Inflammatory macrophage treated with lipopolysaccharide for 4 hours (primary cell): ENCODE data around the gene SLC35F4.
"Not testable (repeated sequence)": the region's sequence is repeated elsewhere in the genome, so short reads cannot be mapped to it uniquely, and the experiment has no call there.

Experiments used
- DNase-seq: peaks from one replicate; pipeline ENCODE4 v3.0.0-alpha.2; 2020

Gene SLC35F4

DNA sequence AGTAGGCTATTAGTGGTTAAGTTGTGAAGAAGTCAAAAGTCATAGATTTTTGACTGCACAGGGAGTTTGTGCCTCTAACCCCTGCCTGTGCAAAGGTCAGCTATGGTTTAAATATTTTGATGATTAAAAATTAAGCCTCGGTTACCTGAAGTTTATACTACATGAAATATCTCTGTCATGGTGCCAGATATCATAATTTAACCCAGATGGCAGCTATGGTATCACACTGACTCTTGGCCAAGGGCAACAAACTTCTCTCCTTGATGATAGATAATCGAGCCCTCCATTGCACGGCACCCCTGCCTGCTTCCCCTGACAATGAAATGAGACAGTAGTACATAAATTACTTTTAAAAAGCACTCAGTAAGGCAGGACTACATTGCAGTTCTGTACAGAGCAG lies 80.8 kb downstream of the SLC35F4 start:
- DNase-seq, result no peak

DNA sequence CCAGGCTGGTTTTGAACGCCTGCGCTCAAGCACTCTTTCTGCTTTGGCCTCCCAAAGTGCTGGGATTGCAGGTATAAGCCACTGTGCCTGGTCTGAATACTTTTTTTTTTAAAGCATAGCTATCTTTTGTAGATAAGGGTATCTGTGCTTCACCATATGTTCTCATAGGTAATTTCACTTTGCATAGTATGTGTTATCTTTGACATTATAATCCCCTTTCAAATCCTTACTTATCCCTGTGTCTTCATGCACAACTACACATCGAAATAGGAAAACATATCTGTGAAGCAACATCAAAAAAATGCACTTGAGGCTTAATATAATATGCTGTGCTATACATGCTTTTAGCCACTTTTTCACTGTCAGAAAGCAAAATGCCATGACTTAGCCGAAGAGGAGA lies 94.1 kb downstream of the SLC35F4 start:
- DNase-seq, result no peak

DNA sequence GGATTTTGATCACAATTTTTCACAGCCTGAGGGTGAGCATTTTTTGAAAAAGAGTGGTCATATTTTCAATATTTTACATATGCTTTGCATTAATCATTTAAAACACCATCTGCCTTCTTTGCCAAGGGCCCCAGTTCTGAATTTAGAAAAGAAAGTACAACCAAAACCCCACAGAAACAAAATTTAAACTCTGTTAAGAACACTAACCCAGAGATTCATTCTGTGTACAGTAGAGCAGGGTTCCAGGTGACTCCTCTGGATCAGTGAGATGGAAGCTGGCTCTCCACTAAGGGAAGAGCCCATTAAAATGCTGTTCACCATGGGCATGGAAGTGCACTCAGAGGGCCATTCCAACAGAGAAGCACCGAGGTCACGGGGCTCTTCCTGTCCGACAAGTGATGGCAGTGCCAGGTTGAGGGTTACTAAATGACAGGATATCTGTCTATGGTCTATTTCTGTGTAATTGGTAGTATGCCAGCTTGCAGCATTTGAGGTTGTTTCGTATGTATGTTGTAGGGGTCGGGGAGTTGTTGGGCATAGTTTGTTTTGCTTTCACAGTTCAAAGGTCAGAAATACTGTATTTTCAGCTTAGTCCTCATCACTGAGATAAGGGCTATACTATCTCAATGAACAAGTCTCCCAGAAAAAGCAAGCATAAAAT lies 95.9 kb downstream of the SLC35F4 start:
- no peak for DNase-seq

DNA sequence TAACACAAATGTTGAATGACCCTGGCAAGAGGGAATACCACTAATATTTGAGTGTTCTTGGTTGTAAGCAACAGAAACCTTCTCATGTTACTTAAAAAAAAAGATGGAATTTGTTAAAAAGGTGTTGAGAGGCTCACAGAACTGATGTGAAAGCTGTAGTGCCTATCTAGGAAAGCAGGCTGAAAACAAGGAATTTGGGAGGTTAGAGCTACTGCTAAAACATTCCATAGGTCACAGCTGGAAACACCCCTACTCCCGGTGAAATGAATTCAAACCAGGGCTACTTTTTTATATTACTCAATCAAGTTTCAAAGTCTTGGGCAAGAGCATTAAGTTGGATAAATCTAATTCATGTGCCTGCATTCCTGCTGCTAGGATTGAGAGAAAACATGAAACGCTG lies 104.1 kb downstream of the SLC35F4 start:
- no peak for DNase-seq

DNA sequence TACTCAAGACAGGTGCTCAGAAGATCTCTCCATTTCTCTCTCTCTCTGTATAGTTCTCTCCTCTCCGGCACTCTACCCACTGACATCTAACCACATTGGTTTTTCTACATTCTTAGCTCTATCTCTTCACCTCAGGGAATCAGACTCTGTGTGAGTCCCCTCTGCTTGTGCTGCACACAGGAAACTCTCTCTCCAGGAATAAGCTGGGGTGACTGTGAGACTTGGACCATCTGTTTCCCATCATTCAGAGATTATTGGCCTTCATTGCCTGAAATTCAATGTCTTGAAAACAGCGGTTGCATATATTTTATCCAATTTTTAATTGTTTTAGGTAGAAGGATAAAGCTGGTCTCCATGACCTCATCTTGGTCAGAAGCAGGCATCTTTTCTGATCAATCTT lies 105.0 kb downstream of the SLC35F4 start:
- DNase-seq, result no peak

DNA sequence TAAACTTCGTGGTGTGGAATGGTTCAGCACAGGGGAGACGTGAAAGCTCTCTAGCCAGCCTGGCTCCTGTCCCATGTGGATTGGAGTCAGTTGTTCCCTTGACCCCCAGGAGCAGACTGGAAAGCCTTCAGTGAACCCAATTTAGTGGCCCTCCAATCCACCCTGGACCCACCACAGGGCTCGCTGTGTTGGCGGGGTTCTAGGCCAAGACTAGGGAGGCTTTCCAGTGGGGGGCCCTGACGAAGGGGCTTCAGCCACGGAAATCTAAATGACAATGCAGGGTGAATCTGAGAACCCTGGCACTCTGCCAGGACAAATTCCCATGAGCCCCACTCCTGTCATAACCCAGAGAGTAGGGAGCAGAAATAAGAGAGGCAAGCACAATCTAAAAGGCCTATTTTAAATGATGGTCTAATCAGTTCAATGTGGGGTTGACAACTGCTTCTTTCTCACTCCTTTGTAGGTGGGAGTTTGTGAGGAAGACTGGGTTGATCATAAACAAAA lies 110.8 kb downstream of the SLC35F4 start:
- no peak for DNase-seq

DNA sequence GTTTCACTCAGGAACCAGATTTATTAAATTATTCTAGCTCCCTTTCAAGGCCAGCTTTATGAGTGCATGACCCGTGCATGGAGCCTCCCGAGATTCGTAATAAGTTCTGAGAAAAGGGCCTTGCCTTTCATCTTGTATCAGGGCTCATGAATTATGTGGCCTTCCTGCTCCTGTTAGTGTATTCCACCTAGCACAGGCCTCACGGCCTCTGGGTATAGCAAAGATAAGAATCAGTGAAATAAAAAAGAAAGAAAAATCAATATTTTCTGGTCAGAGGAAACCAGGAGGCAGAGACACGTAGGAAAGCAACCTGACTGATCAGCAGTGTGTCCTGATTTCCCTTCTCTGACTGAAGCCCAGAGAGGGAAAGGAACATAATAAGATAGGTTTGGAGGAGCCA lies 111.4 kb downstream of the SLC35F4 start:
- DNase-seq, result no peak

DNA sequence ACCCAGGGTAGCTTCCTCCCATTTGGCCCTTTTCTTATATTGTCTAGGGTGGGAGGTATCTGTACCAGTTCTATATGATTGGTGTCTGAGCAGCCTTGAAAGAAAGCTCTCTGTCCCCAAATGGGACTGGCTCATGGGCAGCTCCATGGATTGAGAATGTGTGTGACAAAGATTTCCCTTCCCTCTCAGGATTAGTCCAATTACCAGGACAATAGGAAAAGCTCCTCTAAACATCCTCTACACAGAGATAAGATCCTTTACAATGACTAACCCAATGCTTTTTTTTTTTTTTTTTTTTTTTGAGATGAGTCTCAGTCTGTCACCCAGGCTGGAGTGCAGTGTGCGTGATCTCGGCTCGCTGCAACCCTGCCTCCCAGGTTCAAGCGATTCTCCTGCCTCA lies 112.1 kb downstream of the SLC35F4 start:
- DNase-seq, result no peak

DNA sequence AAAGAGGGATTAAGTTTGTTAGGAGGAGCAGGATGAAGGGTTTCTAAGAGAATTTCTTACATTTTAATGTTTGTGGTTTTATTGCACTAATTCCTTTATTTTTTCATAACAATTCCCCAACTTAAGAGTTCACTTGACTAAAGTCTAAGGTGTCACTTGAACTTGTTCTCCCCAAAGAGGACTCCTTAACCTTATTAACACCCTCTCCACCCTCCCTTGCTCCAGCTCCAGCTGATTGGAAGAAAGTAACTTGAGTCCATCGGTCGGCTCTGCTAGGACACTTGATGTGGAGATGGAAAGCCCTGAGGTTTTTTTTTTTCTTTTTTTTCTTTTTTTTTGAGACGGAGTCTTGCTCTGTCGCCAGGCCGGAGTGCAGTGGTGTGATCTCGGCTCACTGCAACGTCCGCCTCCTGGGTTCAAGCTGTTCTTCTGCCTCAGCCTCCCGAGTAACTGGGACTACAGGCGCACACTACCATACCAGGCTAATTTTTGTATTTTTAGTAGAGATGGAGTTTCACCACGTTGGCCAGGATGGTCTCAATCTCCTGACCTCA lies 113.7 kb downstream of the SLC35F4 start:
- DNase-seq, result not testable (repeated sequence)

DNA sequence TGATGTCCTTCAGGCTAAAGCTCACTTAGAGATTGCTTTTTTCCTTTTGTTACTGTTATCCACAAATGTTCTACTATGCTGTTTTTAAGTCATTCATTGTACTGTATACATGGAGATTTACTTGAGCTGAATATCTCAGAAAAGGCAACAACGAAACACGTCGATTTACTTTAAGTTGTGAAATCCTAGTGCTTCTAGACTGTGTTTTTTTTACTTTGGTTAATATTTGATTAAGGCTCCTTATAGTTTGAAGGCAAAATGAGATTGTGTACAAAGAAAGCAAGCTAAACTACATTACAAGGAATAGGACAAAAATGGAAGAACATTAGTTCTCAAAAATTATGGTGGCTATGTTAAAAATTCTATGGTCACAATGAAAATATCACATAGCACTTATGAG lies 114.5 kb downstream of the SLC35F4 start:
- no peak for DNase-seq

DNA sequence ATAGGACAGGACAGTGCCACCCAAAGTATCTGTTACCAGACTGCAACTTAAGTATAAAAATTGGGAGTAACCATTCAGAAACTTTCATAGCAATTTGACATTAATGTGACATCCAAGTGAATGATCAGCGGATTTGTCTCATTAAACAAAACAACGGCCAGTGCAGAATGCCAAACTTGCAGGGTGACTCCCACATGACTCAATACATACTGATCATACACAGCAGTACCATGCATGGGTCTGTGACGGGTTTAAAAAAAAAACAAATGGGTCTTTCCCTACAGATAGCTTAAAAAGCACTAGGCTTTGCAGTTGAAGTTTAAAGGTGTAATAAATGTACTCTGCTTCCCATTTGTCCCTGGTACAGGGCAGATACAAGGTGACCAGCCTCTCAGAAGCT lies 116.6 kb downstream of the SLC35F4 start:
- no peak for DNase-seq

DNA sequence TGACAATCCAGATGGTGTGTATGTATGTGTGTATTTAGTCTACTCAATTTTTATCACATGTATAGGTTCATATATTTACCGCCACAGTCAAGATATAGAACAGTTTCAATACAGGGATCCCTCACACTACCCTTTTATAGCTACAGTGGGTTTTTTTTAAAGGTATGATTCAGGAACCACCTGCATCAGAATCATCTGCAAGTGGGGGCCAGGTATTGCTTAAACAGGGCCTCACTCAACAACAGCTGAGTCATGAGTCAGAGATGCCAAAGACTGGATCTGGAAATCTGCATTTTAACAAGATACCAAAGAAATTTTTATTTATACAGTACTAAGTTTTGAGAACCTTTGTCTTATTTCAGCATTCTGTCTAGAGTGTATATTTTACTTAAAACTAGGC lies 117.6 kb downstream of the SLC35F4 start:
- no peak for DNase-seq

DNA sequence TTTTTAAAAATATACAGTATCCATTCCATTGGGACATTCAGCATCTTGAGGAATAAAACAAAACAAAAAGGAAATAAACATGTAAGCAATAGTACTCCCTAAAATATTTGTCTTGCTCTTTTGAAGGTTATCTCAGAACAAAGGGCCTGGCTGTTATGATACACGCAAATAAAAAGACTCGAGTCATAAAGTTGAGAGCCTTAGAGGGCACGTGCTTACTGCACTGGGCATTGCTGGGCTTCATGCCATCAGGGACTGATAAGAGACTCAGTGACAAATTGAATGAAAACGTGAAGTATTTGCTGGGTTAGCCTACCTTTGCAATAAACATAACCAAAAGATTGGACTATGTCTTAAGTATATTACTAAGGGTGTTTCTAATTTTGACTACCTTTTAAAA lies 118.9 kb downstream of the SLC35F4 start:
- no peak for DNase-seq

DNA sequence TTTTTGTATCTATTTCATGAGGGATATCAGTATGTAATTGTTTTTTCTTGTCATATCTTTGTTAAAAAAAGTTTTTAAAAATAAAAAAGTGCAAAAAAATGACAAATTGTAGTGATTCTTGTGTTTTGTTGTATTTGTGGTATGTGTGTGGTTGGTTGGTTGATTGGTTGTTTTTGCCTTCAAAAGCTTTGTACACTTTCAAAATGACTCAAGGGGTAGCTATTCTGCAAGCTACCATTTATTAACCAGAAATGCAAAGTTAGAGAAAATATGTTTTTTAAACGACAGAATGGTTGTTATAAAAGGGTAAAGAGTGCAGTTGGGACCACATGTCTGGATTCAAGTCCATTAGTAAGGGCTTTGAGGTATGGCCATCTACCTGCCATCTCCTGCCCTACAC lies 119.3 kb downstream of the SLC35F4 start:
- DNase-seq, result no peak

DNA sequence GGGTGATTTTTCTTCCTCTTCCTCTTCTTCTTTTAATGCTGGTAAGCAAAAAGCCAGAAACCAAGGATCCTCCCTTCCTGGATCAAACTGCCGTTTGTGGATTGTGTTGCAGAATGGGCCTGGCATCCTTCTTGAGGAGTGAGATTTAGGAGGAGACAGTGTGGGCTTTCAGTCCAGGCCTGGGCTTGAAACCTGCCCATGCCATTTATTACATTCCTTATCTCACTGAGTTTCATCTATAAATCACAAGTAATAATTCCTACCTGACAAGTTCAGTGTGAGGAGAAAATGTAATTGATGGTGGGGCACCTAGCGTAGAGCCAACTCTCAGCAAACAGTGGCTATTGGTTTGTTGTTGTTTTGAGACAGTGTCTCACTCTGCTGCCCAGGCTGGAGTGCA lies 126.4 kb downstream of the SLC35F4 start:
- DNase-seq, result no peak

DNA sequence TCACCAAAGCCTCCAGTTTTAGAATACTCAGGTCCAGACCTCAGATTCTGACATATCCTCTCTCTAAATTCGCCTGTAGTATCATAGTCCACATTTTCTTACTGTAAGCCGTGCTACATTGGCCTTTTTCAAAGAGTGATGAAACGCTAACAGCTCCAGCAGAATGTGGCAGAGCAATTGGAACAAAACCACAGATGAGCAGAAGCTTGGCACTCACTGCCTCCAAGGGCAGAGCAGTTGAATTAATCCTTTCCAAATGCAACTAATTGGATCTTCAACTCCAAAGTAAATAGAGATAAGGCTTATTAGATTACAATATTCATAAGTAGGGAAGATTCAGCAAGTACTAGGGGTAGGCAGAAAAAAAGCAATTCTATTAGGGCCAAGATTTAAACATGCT lies 128.3 kb downstream of the SLC35F4 start:
- DNase-seq, result no peak

DNA sequence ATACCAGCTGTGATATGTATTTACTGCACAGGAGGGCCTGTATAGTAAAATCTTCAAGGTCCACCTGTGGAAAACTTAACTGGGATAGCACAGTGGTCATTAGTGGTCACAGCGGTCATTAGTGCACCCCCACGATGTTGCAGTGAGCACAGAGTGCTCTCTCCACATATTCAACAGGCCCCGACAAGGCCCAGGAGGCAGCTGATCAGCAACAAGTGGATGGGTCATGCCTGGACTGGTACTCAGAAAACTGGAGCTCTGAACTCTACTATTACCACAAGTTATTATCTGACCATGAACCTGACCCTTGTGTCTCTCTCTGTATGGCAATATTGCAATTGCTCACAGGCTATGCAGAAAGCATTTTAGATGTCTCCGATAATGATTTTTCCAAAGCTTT lies 129.5 kb downstream of the SLC35F4 start:
- no peak for DNase-seq

DNA sequence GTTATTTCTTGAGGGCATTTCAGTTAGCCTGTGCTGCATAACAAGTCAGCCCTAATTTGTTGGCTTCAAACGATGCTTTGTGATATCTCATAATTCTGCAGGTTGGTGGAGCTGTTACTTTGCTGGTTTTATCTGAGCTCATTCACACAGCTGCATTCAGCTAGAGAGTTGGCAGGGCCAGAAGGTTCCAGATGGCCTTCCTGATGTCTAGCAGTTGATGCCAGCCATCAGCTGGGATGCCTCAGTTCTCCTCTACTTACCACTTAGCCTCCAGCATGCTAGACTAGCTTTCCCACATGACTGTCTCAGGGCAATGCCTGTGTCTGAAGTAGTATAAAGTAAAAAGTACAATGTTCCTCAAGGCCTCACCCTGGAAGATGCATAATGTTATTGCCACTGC lies 130.6 kb downstream of the SLC35F4 start:
- no peak for DNase-seq

DNA sequence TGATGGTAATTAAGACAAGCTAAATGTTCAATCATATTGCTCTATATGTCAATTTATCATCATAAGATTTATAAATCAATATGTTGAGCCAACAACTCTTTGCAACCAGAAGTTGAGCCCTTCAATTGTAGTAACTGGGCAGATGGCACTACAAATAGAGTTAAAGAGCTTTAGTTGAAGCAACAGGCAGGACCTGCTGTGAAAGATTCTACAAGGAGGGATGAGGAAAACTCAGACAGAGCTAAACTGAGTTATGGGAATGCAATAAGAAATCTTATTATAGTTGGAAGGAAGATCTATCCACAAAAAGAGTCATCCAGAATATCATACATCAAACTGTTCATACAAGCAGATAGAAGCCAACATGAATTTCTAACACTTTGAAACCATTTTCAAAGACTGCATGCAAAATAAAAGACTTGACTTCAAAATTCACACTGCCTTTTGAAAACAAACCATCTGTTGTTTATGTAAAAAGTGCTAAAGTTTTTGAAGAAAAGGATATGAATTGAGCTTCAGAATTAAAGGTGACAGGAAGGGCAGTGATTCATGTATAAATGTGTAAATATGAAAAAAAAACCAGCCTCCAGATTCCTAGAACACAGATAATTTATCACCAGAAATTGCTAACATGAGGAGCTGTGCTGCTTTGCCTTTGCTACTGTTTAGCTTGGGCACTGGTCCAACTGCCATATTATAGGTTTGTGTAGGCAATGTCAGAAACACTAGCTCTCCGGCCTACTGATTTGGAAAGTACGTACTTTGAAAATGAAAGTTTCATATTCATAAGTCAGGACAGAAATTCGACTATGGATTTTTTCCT lies 133.2 kb downstream of the SLC35F4 start:
- no peak for DNase-seq

DNA sequence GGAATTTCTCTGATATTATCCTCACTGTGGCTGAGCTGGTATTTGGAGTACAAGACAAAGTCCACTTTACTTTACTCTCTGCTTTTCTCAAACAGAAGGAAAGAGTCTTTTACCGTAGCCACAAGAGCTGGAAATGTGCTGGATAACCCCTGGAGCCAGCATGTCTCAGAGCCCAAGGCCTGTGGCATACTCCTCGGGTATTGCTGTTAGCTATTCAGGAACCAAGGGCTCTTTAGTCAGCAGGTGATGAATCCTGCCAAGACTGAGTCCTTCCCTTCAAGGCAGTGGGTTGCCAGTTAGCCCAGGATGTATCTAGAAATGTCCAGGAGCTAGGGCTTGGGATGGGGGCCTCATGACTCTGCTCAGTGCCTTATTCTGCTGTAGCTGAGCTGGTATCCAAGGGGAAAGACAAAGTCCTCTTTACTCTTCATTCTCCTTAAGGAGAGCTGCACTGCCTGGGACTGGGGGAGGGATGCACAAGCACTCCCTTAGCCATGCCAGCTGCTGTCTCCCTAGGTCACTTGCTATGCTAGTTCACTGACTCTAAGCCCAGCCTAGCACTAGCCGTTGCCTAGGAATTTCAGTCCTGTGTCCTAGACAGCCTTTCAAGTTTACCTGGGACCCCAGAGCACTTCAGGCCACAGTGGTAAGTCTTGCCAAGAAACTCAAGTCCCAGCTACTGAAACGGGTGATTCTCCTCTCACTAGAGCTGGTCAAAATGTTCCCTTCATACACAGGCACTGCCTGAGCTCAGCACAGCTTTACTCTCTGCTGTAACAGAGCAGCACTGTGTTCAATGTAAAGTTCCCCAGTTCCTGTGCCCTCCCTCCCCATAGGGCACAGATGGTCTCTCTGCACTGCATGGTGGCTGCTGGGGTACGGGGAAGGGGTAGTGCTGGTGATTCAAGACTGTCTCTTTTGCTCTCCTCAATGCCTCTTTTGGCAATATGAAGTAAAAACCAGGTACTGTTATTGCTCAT lies 136.4 kb downstream of the SLC35F4 start:
- DNase-seq, result no peak

DNA sequence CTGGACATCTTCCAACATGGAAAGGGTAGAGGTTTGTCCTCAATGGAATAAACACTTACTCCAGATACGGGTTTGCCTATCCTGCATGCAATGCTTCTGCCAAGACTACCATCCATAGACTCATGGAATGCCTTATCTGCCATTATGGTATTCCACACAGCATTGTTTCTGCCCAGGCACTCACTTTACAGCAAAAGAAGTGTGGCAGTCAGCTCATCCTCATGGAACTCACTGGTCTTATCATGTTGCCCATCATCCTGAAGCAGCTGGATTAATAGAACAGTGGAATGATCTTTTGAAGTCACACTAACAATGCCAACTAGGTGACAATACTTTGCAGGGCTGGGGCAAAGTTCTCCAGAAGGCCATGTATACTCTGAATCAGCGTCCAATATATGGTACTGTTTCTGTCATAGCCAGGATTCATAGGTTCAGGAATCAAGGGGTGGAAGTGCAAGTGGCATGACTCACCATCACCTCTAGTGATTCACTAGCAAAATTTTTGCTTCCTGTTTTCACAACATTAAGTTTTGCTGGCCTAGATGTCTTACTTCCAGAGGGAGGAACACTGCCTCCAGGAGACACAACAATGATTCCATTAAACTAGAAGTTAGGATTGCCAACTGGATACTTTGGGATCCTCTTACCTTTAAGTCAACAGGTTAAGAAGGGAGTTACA lies 140.4 kb downstream of the SLC35F4 start:
- DNase-seq, result no peak

DNA sequence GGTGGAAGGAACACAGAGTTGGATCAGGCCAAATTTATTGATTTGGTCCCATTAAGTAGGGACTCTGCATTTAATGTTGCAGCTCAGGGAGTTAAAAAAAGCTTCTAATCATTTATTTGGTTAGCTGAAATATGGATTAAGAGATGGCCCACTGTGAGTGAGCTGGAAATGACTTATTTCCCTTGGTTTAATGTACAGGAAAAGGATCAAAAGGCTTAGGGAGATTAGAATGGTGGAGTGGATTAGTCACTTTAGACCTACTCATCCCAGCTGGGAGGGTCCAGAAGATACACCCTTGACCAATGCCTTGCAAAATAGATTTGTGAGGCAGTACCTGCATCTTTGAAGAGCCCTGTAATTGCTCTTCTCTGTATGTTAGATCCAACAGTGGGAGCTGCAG lies 143.8 kb downstream of the SLC35F4 start:
- not testable (repeated sequence) for DNase-seq
